A549 (cell line): Measurements from ENCODE around the gene MOV10.

Experiments
- KDM1A ChIP-seq: fragments of 200-600 bp; sonication (generic); IDR thresholded peaks from 2 replicates; pipeline ENCODE4 v1.6.1; 2016; ENCODE audit warnings: low read depth, mild to moderate bottlenecking
- TF ChIP-seq, protein P1 (sequence below): fragments of >200 bp; sonication (Bioruptor Twin); formaldehyde crosslinking; IDR thresholded peaks from 3 replicates; pipeline ENCODE4 v1.5.1; 2016

- TF ChIP-seq, protein P1, sequence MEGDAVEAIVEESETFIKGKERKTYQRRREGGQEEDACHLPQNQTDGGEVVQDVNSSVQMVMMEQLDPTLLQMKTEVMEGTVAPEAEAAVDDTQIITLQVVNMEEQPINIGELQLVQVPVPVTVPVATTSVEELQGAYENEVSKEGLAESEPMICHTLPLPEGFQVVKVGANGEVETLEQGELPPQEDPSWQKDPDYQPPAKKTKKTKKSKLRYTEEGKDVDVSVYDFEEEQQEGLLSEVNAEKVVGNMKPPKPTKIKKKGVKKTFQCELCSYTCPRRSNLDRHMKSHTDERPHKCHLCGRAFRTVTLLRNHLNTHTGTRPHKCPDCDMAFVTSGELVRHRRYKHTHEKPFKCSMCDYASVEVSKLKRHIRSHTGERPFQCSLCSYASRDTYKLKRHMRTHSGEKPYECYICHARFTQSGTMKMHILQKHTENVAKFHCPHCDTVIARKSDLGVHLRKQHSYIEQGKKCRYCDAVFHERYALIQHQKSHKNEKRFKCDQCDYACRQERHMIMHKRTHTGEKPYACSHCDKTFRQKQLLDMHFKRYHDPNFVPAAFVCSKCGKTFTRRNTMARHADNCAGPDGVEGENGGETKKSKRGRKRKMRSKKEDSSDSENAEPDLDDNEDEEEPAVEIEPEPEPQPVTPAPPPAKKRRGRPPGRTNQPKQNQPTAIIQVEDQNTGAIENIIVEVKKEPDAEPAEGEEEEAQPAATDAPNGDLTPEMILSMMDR: no peak
- TF ChIP-seq KDM1A: no peak
Measured at GRCh38 chr1:112672009-112672408, 2.5 kb upstream of the MOV10 start.
